ENCODE measurements around the gene SLC6A8.
"Not testable (repeated sequence)": the region's sequence is repeated elsewhere in the genome, so short reads cannot be mapped to it uniquely, and the experiment has no call there.

- TF ChIP-seq CTCF (IDR thresholded peaks at IDR 0.05); EZH2 (IDR thresholded peaks at IDR 0.05; ENCODE audit: borderline replicate concordance, insufficient read depth, low read depth, low read length, poor library complexity, severe bottlenecking): not testable (repeated sequence)
These were observed 55.9 kb downstream of the SLC6A8 start for GRCh38 chrX:153743468-153744209.

All from B cell (primary cell).